Ovary (tissue), 9 donors: ENCODE measurements around the gene SLC43A2. TPM values are rescaled to one million over a fixed set of nuclear protein-coding genes. Genes with fewer than 3 reads are reported as not detected.
A peak's percentile ranks its signal among the peaks of the same experiment; 100 is the strongest.

Experiments
- DNase-seq, 5 donors: peaks; one replicate each; pipeline ENCODE4 v3.0.0-alpha.2; 2019 to 2020
- H3K27ac ChIP-seq, 2 donors: fragments of 200-600 bp; one replicate each; pipeline versions ENCODE4 v1.5.1 to v1.8.0; 2019 to 2022
- H3K27me3 ChIP-seq: fragments of 200-600 bp; one replicate; pipeline ENCODE4 v1.8.0; 2022
- H3K36me3 ChIP-seq: fragments of 200-600 bp; sonication (generic); one replicate; pipeline ENCODE4 v1.5.1; 2019
- H3K4me1 ChIP-seq: one replicate; pipeline ENCODE4 v1.8.1; 2013; ENCODE audit warnings: mild to moderate bottlenecking, moderate library complexity; ENCODE audit not compliant: insufficient read depth
- H3K4me3 ChIP-seq: fragments of 200-600 bp; sonication (generic); one replicate; pipeline ENCODE4 v1.5.1; 2017
- H3K9me3 ChIP-seq, 2 donors: fragments of 200-600 bp in 1 of 2; sonication (generic) in 1 of 2; one replicate each; pipeline versions ENCODE4 v1.5.1 to v1.8.1; 2013 to 2019; ENCODE audit warnings: mild to moderate bottlenecking in 1 of 2, moderate library complexity in 1 of 2
- CTCF ChIP-seq, 3 donors: fragments of 450-650 bp in 2 of 3; fragments of 200-600 bp in 1 of 3; IDR thresholded peaks; one replicate each; pipeline versions ENCODE4 v1.5.1 to v1.8.0; 2016 to 2022; ENCODE audit warnings: antibody characterized with exemption in 3 of 3, mild to moderate bottlenecking in 1 of 3
- EP300 ChIP-seq: sonication (generic); formaldehyde crosslinking; IDR thresholded peaks from one replicate; pipeline ENCODE4 v1.6.1; 2017; ENCODE audit warnings: antibody characterized with exemption
- POLR2A ChIP-seq: fragments of 450-650 bp; IDR thresholded peaks from one replicate; pipeline ENCODE4 v1.6.1; 2017; ENCODE audit warnings: antibody characterized with exemption, mild to moderate bottlenecking, moderate library complexity
- WGBS, 3 donors: extraction: QIAGEN DNeasy Blood & Tissue Kit in 1 of 3; methylation state at CpG; one replicate each; pipeline versions ENCODE4 v1.1.5 to v1.1.7; 2013 to 2017; 5-methylcytosine and 5-hydroxymethylcytosine counted together
- intact Hi-C, 4 donors: fragments of 100-400 bp; cut with DNase I; formaldehyde crosslinking; loops; one replicate each; pipeline versions ENCODE4 v1.11.0 to v1.15.1; 2022 to 2023
- polyA plus RNA-seq, 2 donors: library from polyadenylated mRNA; stranded (reverse); fragments of 200-250 nt in 1 of 2; fragments of 350-450 nt in 1 of 2; fragmentation: Illumina TruSeq in 1 of 2; extraction: RNeasy Lipid Tissue Mini Kit (QIAGEN cat#74804) in 1 of 2; gene quantifications; one replicate each; pipeline ENCODE4 v1.2.3, GENCODE V29; 2013 to 2014
- total RNA-seq, 7 donors: library from RNA; depleted of rRNA in 2 of 7; stranded (reverse); fragments of >200 nt in 2 of 7; fragmentation: NEBNext Ultra II Directional in 3 of 7; extraction: Animal tissue kit (Norgen Biotek cat#: 25700) in 3 of 7; gene quantifications; one replicate each; pipeline versions ENCODE4 v1.1.0 to v1.2.4, GENCODE V29; 2016 to 2023
- donor health status: DM: no; HTN: no; CAD: no; lungs with moderate emphysema.
- donor health status: DM: no; HTN: no; CAD: no.
- donor health status: Bipolar disorder and iron deficiency.
- donor health status: DM: yes; HTN: yes; CAD: no.
- donor health status: DM: no; HTN: no; CAD: no.
- donor health status: DM: yes; HTN: yes; CAD: no.

Gene SLC43A2
- total and polyA plus RNA-seq, 9 donors, result 3.5 to 24.6 (median 7.1) TPM

- Histone ChIP-seq H3K9me3 (no peaks in the 10 kb centered on the region), H3K27me3 (no peaks in the 10 kb centered on the region), H3K36me3 (no peaks in the 10 kb centered on the region), H3K27ac (peak overlapping the region; percentile 60 to 74), H3K4me3 (peak overlapping the region; percentile 50), H3K4me1 (peaks cover 9% of the 10 kb centered on the region)
- TF ChIP-seq EP300, result no peak
- peak in 2 of 3 donors; percentile 18 to 25 for TF ChIP-seq CTCF (IDR thresholded peaks at IDR 0.05)
- TF ChIP-seq POLR2A, result no peak
- peak in 1 of 5 donors; percentile 58 for DNase-seq
- WGBS, 3 donors, result 2 to 3% (median 3%) methylated on average over 44 to 47 of the region's 47 CpGs
- intact Hi-C loops, result no loop called here
Measured at GRCh38 chr17:1561420-1562175, 67.0 kb downstream of the SLC43A2 start.

DNA sequence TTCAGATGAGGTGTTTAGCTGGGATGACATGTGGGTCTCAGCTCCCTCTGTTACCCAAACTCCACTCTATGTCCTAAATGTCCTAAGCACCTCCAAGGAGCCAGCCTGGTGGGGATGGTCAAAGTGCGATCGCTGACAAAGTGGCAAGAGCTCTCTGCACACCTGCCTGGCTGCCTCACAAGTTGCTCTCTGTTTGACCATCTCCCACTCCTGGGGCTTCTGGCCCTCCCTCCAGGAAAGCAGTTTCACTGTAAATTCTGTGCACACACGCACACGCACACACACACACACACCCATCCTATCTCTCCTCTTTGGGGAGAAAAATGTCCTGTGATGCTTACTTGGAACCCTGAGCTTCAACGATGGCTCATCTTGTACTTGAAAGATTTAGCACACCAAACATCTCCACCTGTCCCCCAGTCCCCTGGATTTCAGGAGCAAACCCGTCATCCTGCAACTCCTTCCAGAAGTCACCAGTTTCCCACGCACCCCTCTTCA, 67.7 kb downstream of the SLC43A2 start:
- peaks cover 9% of the 10 kb centered on the region for H3K4me1 ChIP-seq
- DNase-seq, result no peak
- H3K4me3 ChIP-seq, result peak overlapping the region; percentile 50
- no peaks in the 10 kb centered on the region for H3K9me3 ChIP-seq
- intact Hi-C loops, result no loop called here
- no peaks in the 10 kb centered on the region for H3K36me3 ChIP-seq
- WGBS, 3 donors, result 62 to 77% (median 71%) methylated on average over 7 of the region's 7 CpGs
- no peak overlapping the region for H3K27ac ChIP-seq
- no peak for TF ChIP-seq EP300
- TF ChIP-seq POLR2A, result no peak
- TF ChIP-seq CTCF (IDR thresholded peaks at IDR 0.05), result no peak
- H3K27me3 ChIP-seq, result no peaks in the 10 kb centered on the region

DNA sequence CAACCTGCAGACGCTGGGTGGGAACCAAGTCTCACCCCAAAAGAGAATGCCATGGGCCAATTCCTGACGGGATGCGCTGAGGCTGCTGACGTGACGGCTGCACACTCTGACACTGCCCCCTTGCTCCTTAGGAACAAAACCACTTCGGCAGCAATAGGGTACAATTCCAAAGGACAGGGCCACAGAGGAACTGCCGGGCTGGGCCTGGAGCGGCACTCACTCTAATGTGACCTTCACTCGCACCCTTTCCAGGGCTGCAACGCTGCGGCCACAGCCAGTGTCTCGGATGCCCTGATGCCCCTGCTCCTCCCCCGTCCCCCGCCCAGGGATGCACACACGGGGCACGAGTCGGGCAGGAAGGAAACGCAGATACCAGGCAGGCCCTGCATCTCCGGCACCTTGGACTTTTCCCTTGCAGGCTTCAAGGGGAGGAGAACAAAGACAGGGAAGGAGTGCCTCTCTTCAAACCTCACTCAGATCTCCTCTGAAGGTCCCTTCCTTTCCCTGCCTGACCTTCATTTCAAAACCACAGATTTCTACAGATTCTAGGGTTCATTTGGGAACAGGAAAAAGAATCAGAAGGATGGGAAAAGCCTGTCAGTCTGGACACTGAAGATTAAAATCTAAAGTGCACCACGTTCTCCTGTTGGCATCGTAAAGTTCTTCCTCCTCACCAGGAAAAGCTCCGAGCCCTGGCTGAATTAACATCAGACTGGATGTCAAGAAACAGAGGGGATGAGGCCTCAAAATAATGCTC, 68.4 kb downstream of the SLC43A2 start:
- H3K27me3 ChIP-seq, result no peaks in the 10 kb centered on the region
- H3K27ac ChIP-seq, result no peak overlapping the region
- no peak for DNase-seq
- no peaks in the 10 kb centered on the region for H3K36me3 ChIP-seq
- peaks cover 9% of the 10 kb centered on the region for H3K4me1 ChIP-seq
- no peak for TF ChIP-seq CTCF (IDR thresholded peaks at IDR 0.05)
- no peak for TF ChIP-seq POLR2A
- no peak for TF ChIP-seq EP300
- H3K9me3 ChIP-seq, result no peaks in the 10 kb centered on the region
- 75 to 82% (median 79%) methylated on average over 21 to 22 of the region's 22 CpGs for WGBS, 3 donors
- intact Hi-C loops, result no loop called here
- H3K4me3 ChIP-seq, result no peak overlapping the region

- 82 to 87% (median 83%) methylated on average over 10 of the region's 10 CpGs for WGBS, 3 donors
- intact Hi-C loops, result no loop called here
- TF ChIP-seq CTCF (IDR thresholded peaks at IDR 0.05), result no peak
- TF ChIP-seq POLR2A, result no peak
- no peak for TF ChIP-seq EP300
Measured at GRCh38 chr17:1559047-1560043, 69.3 kb downstream of the SLC43A2 start.

More at GRCh38 chr17:1559047-1560043, 69.3 kb downstream of the SLC43A2 start:
- no peaks in the 10 kb centered on the region for H3K27me3 ChIP-seq
- H3K27ac ChIP-seq, result no peak overlapping the region
- peaks cover 9% of the 10 kb centered on the region for H3K4me1 ChIP-seq
- no peak for DNase-seq
- H3K36me3 ChIP-seq, result no peaks in the 10 kb centered on the region
- H3K4me3 ChIP-seq, result no peak overlapping the region
- H3K9me3 ChIP-seq, result no peaks in the 10 kb centered on the region
